ENCODE results near the gene ARFIP1. TPM values are rescaled to one million over a fixed set of nuclear protein-coding genes. Genes with fewer than 3 reads are reported as not detected.

Gene ARFIP1
- total and polyA plus RNA-seq, 8 donors: 9.2 to 20.6 (median 11.3) TPM

DNA sequence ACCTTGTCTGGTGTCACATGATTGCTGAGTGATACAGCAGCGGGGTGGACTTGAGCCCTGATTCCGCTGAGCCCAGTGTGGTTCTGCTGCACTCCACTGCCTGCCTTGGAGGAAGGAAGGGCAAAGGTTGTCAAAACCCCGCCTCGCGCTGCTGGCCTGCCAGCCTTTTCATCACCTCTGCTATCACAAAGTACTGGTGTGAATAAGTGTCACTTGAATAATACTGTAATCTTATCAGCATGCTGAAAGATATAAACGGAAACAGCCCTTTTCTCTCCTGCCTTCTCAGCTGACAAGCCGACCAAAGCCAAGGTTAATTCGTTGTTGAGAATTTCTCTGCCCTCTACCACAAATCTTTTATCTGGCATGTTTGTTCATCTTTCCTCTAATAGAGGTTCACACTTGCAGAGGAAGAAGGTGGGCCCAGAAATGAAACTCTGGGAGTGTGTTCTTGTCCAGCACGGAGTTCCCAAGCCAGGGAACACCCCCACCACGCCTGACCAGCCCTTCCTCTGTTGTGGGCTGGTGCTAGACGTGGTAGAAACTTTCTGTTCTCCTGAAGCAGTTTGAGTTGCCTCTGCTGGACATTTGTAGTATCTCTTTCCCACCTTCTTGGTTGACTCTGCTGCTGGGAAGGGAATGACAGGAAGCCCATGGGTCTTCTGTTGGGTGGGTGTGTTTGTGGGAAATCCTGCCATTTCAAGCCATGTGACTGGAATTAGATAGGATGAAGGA, 177.8 kb downstream of the ARFIP1 start:
- intact Hi-C loops (cut with DNase I): no loop called here
- ATAC-seq (peak; percentile 86 to 96 (median 92)), FAIRE-seq (no peak), DNase-seq (peak in 5 of 6 donors; percentile 40 to 72 (median 54))
- no peak for TF ChIP-seq CTCF (IDR thresholded peaks at IDR 0.05)
- Histone ChIP-seq H3K9me3 (no peaks in the 10 kb centered on the region), H3K36me3 (no peaks in the 10 kb centered on the region), H3K4me3 (no peak overlapping the region), H3K27me3 (no peaks in the 10 kb centered on the region), H3K4me1 (peaks cover 0 to 17% (median 11%) of the 10 kb centered on the region in 3 donors), H3K27ac (peak overlapping the region in 2 of 4 donors; percentile 25 to 30)
- WGBS, 2 donors: 15 to 19% methylated on average over 11 of the region's 11 CpGs

GRCh38 chr4:152959080-152959479, 179.3 kb downstream of the ARFIP1 start:
- Histone ChIP-seq H3K4me1 (peaks cover 0 to 17% (median 11%) of the 10 kb centered on the region in 3 donors), H3K27ac (no peak overlapping the region), H3K27me3 (no peaks in the 10 kb centered on the region), H3K4me3 (no peak overlapping the region), H3K9me3 (no peaks in the 10 kb centered on the region), H3K36me3 (no peaks in the 10 kb centered on the region)
- intact Hi-C loops (cut with DNase I): no loop called here
- TF ChIP-seq CTCF (IDR thresholded peaks at IDR 0.05): no peak
- ATAC-seq: no peak
- no peak for FAIRE-seq
- DNase-seq: no peak
- 90% methylated on average over 2 of the region's 2 CpGs for WGBS, 2 donors

DNA sequence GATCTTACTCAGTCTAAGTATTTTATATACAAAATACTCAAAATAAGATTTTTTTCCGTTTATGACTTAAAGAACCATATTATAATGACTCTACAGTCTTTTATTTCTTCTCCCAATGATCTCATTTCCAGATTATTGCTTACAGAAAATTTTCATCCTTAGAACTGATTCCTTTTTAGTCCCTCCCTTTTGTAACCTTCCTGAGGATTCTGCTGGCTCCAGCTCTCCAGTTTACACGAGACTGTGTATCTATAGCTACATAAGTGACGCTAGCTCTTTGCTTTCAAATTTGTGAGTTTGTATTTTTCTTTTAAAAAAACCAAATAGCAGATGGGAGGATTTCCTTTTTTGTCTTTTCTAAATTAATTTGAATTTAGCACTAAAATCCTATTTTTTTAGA, 180.3 kb downstream of the ARFIP1 start:
- ATAC-seq (no peak), FAIRE-seq (no peak), DNase-seq (no peak)
- Histone ChIP-seq H3K36me3 (no peaks in the 10 kb centered on the region), H3K4me1 (peaks cover 0 to 17% (median 11%) of the 10 kb centered on the region in 3 donors), H3K4me3 (no peak overlapping the region), H3K27ac (no peak overlapping the region), H3K9me3 (no peaks in the 10 kb centered on the region), H3K27me3 (no peaks in the 10 kb centered on the region)
- TF ChIP-seq CTCF (IDR thresholded peaks at IDR 0.05): no peak
- intact Hi-C loops (cut with DNase I): no loop called here
- WGBS, 2 donors: 94 to 97% methylated on average over 3 of the region's 3 CpGs

DNA sequence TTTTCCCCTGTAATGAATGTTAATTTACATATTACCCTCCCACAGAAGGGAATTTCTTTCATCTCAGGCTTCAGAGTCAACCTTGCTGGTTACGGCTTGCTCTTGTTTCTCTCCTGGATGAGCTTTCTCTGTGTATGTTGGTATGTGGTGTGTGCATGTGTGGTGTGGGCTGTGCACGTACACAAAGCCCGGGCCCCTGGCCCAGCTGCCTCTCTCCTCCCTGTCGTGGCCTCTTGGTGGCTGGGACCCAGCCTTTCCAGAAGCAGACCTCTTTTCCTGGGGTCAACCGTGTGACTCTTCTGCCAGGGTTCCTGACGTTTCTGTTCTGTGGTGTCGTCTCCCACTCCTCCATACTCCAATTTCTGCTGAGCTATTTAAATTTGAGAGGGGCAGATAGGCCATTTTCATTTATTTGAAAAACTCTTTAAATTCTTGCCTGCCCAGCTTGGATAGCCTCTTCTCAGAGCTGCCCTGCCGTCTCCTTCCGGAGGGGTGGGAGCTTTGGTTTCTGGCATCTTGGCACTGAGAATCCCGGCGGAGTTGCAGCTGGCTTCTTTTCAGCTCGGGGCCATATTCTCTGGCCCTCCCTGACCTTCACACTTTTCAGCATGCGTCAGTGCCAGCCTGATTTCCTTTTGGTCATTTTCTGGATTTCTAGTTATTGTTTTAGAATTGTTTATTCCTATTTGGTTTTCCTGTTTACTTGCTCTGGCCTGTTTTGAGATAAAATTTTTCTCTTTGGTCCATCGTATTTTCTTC, 181.4 kb downstream of the ARFIP1 start:
- Histone ChIP-seq H3K4me3 (no peak overlapping the region), H3K27ac (no peak overlapping the region), H3K9me3 (no peaks in the 10 kb centered on the region), H3K27me3 (no peaks in the 10 kb centered on the region), H3K4me1 (peaks cover 0 to 17% (median 11%) of the 10 kb centered on the region in 3 donors), H3K36me3 (no peaks in the 10 kb centered on the region)
- intact Hi-C loops (cut with DNase I): no loop called here
- WGBS, 2 donors: 83 to 85% methylated on average over 14 of the region's 14 CpGs
- ATAC-seq: no peak
- DNase-seq: peak in 1 of 6 donors; percentile 41
- TF ChIP-seq CTCF (IDR thresholded peaks at IDR 0.05): no peak
- no peak for FAIRE-seq

GRCh38 chr4:152961773-152962115, 182.0 kb downstream of the ARFIP1 start:
- WGBS, 2 donors: 80 to 86% methylated on average over 1 of the region's 1 CpG

More at GRCh38 chr4:152961773-152962115, 182.0 kb downstream of the ARFIP1 start:
- Histone ChIP-seq H3K36me3 (no peaks in the 10 kb centered on the region), H3K27me3 (no peaks in the 10 kb centered on the region), H3K4me1 (peaks cover 0 to 16% (median 11%) of the 10 kb centered on the region in 3 donors), H3K27ac (no peak overlapping the region), H3K4me3 (no peak overlapping the region), H3K9me3 (no peaks in the 10 kb centered on the region)
- ATAC-seq (no peak), DNase-seq (no peak), FAIRE-seq (peak; percentile 47)
- no peak for TF ChIP-seq CTCF (IDR thresholded peaks at IDR 0.05)
- intact Hi-C loops (cut with DNase I): no loop called here
